Activated CD8-positive, alpha-beta memory T cell treated with anti-CD3 and anti-CD28 coated beads for 24 hours (primary cell): Measurements from ENCODE around the gene NKD2.

Experiments
- DNase-seq: peaks from one replicate; pipeline ENCODE4 v3.0.0-alpha.2; 2020

Gene NKD2

DNA sequence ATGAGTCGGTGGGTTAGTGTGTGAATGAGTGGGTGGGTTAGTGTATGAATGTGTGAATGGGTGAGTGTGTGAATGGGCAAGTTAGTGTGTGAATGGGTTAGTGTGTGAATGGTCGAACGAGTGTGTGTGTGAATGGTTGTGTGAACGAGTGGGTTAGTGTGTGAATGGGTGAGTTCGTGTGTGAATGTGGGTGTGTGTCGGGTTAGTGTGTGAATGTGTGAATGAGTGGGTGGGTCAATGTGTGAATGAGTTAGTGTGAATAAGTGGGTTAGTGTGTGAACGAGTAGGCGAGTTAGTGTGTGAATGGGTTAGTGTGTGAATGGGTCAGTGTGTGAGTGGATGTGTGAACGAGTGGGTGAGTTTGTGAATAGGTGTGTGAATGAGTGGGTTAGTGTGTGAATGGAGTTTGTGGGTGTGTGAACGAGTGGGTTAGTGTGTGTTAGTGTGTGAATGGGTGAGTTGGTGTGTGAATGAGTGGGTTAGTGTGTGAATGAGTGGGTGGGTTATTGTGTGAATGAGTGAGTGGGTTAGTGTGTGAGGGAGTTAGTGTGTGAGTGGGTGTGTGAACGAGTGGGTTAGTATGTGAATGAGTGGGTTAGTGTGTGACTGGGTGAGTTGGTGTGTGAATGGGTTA, 38.8 kb downstream of the NKD2 start:
- no peak for DNase-seq

DNA sequence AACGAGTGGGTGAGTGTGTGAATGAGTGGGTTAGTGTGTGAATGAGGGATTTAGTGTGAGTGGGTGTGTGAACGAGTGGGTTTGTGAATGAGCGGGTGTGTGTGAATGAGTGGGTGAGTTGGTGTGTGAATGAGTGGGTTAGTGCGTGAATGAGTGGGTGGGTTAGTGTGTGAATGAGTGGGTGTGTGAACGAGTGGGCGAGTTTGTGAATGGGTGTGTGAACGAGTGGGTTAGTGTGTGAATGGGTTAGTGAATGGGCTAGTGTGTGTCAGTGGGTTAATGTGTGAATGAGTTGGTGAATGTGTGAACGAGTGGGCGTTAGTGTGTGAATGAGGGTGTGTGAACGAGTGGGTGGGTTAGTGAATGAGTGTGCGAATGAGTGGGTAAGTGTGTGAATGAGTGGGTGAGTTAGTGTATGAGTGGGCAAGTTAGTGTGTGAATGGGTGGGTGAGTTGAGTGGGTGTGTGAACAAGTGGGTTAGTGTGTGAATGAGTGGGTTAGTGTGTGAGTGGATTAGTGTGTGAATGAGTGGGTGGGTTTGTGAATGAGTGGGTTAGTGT, 39.6 kb downstream of the NKD2 start:
- no peak for DNase-seq

DNA sequence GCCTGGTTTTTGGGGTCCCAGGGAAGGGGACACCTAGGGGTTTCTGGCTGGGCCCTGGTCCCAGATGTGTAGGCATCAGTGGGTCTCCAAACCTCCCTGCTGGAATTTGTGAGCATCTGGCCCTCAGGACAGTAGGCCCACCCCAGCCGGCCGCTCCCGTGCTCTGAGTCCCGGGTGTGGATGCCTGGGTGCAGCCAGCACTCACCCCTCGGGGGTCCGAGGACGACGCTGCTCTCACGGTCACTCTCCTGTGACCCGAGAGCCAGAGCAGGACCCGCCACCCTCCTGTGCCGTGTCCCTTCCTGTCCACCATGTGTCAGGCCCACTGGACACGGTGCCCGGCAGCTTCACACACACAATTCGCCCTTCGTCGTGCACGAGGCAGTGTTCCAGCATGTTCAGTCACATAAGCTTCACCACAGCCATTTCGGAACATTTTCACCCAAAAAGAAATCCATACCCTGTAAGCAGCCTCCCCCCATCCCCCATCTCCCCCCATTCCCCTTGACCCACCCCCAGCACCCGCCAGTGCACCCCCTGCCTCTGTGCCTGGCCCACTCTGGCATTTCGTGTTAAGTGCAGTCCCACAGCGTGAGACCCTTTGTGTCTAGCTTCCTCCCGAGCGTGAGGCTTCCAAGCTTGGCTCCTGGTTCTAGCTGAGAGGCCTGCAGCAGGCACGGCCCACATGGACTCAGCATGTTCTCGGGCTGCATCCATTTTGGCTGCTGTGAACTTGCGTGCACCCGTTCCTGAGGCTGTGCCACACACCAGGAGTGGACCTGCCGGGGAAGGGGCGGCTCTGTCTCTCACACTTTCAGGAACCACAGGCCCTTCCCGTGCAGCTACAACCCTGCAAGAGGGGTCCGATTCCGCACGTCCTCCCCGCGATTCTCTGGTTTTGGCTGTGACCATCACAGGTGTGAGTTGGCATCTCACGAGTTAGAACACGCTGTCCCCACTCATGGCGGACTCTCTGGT, 40.5 kb downstream of the NKD2 start:
- no peak for DNase-seq

DNA sequence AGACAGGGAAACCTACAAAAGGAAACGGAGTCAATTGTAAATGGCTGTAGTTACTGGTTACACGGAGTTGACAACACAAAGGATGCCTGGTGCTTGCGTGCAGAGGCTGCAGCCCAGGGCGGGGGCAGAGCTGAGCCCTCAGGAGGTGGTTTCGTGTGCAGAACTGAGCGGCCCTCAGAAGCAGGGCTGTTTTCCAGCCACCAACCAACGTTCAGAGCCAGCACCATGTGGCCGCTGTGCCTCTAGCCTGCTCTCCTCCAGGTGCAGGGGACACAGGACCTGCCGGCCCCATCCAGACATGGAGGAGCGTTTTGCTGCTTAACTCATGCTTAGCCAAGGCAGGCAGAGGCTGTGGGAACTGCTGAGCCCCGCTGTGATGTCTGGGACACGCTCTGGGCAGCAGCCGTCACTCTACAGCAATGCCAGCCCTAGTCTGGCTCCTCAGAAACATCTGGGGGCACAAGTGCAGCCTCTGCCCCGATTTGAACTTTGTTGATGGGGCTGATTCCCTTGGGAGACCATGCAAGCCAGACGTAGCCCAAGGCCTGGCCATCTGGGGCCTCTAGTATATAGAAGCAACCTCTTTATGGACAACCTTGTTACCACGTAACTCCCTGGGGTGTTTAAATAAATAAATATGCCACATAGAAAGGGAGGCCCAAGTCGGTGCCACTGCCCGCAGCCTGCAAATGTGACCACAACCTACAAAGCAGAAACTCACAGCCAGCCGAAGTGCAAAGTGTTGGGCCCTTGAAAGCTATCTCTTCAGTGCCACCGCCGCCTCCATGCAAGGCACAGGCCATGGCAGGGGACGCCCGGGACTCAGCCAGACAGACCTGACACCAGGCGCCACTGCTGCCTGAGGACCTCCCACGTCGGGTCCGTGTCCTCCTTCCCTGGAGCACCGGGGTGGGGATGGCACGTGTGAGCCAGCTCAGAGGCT, 42.1 kb downstream of the NKD2 start:
- no peak for DNase-seq

DNA sequence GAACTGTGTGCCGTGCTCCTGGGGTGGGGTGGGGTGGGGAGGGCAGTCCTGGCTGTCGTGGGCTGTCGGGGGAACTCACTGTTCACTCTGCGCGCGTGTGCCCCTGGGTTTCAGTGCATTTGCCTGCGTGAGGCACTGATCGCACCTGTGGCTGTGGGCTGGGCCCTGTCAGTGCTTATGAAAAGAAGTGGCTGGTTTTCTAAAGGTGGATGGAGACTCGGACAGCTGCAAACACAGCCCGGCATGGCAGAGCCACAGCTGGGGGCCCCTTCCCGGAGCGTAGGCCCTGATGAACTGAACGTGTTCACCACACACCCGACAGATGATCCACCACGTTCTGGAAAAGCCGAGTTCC, 42.7 kb downstream of the NKD2 start:
- no peak for DNase-seq

DNA sequence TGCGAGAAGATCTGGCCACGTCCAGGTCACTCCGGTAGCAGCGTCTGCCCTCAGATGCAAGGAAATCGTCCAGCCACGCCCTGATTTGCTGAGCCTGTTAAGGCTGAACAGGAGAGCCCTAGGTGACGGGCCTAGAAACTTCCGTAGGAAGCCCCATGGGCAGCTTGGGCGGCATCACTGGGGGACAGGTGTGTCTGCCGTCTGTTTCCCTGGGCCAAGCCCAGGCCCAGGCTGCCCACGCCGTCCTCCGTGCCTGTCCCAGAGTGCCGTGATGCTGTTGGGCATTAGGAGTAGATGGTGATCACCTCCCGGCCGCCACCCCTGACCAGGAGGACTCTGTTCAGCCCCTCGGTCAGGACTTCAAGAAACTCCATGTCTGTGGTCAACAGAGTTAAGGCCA, 43.5 kb downstream of the NKD2 start:
- no peak for DNase-seq

DNA sequence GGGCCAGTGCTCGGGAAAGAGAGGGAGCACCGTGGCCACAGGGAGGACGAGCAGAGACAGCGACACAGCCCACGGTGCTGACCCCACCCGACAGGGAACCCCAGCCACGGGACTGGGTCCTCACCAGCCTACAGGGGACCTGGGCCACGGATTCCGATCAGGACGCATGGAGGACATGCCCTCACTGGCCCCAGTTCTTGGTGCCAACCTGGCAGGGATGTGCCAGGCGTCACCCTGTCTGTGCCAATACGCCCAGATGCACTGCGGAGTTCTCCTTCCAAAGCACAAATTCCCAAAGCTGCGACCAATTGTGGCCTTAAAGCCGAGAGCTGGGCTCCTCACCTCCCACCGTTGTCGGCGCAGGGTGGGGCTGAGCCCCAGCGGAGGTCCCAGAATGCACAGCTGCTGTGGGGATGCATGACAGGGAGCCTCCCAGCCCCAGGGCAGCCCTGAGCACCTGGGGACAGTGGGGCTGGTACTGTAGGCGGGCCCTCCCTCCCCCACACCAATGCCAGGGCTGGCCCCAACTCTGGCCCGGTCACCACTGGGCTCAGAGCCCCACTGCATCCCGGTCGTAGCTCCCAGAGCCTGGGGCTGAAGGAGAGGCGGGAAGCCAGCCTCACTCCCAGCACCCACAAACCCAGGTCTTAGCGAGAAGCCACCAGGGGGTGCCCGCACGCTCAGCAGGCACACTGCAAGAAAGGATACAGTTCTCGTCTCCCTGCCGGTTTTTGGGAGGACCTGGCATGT, 44.2 kb downstream of the NKD2 start:
- DNase-seq, result no peak

DNA sequence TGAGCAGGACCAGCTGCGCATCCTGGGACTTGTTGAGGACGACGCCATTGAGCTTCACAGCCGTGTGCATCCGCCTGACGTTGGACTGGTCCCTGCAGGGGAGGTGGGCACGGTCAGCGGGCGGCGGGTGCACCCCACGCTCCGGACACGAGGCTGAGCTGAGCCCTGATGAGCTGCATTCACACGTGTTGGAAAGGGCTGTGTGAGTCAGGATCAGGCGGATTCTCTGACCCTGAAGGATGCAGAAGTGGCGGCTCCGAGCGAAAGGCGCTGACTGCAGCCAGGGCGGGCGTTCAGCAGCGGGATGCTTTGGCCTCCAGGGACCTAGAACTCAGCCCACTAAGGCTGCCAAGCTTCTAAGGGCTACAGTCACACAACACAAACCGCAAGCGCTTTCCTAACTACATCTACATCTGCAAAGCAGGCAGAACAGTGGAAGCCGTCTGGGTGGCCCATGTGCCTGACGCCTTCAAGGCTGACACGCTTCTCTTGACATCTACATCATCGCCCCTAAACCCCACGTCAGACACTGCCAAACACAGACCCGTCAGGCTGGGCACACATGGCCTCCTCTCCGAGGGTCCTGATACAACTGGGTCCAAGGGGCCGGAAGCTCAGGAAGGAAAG, 44.9 kb downstream of the NKD2 start:
- no peak for DNase-seq

DNA sequence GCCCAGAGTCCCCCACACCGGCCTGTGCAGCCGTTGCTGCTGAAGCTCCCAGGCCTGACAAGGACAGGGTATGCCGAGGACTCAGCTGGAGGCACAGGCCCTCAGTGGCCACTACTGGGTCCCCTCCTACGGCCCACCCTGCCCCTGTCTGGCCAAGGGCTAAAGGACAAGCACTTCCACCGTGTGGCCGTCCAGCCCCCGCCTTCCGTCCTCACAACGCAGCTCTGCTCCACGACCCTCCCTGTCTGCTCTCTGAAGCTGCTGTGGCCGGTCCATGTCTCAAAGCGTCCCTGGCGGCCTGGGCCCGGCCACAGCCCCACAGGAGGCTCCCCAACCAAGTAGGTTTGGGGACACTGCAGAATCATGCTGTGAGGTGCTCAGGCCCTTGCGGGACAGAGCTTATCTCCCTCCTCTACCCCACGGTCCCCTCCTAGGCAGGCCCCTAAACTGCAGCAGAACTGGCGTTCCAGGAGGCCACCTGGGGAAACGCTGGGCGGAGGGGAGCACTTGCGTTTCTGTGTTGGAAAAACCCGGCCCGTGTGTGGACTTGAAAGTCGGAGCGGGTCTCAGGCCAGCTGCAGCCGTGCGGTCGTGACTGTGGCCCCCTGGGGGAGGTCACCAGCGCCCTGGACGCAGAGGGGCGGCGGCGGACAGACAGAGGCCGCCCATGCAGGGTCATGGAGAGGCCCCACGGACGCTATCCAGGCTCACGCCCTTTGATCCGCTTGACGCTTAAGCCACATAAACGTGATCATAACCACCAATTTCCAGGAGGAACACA, 45.6 kb downstream of the NKD2 start:
- no peak for DNase-seq

DNA sequence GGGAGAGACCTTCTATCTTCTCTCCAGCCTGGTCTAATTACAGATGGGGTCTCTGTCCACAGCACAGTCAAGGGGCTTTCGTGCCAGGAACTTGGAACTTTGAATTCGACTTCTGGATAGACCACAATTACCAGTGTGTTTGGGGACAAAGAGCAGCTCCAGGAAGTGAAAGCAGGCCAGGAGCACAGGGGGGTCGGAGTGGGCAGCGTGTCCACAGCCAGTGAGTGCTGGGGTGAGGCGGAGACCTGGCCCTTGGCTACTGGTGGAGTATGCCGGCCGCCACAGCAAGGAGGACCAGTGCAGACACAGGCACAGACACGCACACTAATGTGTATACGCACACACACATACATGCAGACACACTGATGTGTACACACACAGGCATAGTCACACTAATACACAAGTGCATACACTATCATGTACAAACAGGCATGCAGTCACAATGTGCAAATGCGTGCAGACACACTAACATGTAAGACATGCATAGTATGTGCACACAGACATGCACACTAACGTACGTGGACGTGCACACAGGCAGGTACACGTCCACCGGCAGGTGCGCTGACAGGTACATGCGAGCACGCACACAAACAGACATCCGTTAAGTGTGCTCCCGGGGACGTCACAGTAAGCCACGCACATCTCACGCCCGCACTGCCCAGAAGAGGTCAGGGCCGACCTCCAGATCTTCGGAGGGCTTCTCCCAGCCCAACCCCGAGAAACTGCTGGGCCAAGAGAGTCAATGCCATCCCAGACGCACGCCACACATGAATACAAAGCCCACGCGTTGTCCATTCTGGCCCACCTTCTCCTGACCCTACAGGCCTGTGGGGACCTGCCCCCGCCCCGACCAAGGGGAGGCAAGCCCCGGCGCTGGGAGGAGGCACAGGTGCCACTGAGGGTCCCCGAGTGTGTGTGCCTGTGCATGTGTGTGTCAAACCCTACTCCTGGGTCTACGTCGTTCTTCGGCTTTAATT, 46.5 kb downstream of the NKD2 start:
- DNase-seq, result no peak

DNA sequence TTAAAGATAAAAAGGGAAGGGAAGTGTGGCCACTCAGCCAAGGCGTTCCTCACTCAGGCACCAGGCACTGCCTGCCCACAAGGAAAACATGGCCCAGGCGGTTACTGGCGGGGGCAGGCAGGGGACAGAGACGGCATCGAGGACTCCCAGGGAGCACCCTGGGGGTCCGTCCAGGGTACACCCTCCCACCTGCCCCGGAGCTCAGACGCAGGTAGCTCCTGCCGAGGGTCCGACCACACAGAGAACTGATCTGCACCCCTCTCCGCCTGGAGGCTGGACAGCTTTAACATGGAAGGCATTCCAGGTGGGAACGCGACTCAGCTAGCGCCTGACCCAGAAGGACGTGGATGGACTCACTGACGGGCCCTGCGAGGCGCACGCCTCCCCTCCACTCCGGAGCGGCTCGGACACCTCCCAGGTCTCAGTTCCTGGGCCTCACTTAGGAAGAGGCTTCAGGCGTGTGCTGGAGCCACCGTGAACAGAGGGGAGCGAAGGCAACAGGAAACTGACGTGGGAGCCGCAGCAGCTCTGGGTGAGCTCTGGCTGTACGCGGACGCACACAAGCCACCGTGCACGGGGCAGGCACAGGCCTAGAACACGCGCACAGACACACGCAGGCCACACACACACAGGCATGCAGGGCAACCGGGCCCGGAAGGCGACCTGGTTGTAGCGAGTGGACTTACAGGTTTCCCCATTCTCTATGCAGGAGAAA, 47.5 kb downstream of the NKD2 start:
- DNase-seq, result no peak

DNA sequence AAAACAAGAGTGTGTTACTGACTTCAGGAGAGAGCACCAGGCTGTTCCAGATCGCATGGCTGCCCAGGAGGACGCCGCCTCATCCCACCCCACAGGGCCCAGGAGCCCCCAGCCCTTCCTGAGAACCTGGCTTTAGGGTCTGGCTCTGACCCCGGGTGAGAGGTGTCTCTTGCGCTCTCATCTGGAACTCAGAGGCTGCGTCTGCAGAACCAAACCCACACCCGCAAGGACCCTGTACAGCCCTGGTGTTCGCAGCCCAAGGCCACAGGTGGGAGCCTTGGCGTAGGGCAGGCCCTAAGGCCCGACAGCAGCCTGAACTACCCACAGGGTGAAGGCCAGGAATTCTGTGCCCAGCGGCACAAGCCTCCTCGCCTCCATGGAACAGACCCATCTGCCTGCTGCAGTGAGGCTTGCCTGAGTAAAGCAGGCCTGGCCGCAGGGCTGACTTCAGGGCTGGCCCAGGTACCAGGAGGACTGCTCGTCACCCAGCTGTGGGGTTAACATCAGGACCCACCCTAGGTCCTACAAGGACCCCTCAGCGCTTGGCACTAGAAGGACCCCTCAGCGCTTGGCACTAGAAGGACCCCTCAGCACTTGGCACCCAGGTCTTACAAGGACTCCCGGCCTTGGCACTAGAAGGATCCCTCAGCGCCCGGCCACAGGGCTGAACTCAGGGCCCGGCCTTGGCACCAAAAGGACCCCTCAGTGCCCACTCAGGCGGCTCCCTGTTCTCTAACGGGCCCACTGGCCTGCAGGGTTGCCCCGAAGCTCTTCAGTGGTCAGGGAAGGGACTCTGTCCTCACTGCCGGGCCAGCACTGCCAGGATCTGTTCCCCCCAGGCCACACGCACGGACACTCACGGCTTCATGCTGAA, 48.2 kb downstream of the NKD2 start:
- DNase-seq, result no peak

DNA sequence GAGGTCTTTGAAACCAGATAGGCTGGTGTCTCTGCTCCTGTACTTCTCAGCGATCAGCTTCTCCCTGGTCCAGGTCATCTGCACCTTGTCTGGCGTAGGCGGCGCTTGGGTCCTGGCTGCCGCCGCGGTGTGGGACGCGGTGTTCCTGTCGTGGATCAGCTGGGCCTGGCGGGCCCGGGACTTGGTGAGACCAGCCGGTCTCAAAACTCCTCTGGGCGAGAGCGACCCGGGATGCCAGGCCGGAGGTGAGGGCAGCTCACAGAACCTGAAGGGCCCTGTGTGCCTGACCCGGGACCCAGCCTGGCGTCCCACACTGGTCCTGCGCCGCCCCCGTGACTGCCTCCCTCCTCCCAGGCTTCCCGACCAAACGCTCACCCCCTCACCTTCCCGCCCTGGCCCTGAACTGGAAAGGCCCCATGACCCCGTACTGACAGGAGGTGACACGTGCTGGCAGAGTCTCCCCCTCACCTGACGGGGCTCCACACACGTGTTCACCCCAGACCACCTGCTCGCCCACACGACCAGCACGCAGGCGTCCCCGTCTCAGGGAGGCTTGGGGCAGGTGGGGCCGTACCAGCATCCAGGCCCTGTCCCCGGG, 49.0 kb downstream of the NKD2 start:
- DNase-seq, result no peak

DNA sequence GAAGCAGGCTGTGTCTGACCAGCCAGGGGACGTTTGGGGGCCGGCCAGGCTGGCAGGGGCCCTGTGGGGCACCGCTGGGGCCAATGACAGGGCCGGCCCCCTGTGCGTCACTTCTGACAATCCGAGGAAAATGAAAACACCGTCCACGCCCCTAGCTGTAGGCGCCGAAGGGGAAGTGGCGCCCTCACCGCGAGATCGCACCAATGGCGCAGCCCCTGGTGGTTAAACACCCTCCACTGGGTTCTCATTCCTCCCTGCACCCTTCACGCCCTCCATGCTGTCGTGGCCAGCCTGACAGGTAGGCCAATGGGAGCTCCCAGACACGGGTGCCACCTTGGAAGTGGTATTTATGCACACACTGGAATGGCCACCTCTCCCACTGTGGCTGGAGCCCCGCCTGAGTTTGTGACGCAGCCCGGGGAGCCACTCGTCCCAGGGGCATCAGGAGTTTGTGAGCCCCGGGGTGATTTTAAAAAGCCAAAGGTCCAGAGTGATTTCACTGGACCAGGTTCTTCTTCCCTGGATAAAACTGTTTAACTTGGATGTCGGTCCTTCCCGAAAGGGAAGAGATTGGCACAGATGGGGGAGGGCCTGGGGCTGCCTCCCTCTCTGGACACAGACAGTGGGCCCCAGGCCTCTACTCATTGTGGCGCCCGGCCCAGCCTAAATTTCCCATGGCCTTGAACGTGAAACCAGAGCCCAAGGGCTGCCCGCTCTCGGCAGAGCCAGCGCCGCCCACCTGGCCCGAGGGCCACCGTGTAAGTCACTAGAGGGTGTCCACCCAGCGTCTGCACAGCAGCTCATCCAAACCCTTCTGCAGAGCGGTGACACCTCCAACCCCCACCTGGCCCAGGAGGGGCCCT, 49.7 kb downstream of the NKD2 start:
- DNase-seq, result no peak

DNA sequence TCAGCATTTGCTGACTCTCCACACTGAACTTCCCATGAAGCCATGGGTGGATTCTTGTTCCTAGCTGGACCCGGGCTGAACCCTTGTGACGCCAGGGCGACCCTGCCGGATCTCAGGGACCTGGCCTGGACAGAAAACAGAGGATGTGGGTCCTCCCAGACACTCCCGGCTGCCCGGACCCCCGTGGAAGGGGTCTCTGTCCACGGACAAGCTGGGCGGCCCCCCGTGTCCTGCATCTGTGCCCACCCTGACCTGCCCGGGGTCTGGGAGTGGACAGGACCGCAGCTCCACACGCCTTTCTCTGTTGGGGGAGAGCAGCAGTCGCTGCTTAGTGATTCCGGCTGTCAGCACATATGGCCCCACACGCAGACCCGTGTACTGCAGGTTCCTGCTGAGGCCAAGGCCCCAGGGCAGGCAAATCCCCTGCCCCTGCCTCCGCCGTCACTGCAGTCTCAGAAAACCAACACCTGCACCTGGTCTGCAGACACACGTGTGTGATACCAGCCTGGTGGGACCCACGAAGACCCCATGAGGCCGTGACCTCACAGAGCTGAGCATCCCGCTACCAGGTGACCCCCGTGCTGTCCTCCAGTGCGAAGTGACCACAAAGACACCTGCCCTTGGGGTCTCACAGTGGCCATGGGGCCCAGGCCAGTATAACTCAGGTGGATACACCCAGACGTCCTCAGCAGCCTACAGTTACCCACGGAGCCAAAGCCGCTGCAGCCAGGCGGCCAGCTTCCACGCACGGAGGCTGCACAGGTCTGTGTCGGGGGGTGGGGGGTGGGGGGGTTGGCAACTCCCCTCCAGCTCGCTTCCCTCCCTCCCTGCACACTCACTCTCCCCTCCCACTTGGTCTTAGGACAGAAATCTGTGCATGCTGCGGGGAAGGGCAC, 50.6 kb downstream of the NKD2 start:
- no peak for DNase-seq
